Ishikawa (cell line): ENCODE results near the gene CTNND2.

Experiments used
- CEBPB ChIP-seq: IDR thresholded peaks from 2 replicates; pipeline ENCODE4 v1.6.1; 2012
- FOXM1 ChIP-seq: IDR thresholded peaks from 2 replicates; pipeline ENCODE4 v1.6.1; 2012; ENCODE audit warnings: low read depth, borderline replicate concordance
- MAX ChIP-seq: IDR thresholded peaks from 2 replicates; pipeline ENCODE4 v1.6.1; 2012
- RAD21 ChIP-seq: IDR thresholded peaks from 2 replicates; pipeline ENCODE4 v1.6.1; 2012; ENCODE audit warnings: low read depth
- REST ChIP-seq: IDR thresholded peaks from 2 replicates; pipeline ENCODE4 v1.6.1; 2012; ENCODE audit warnings: low read depth, mild to moderate bottlenecking
- TEAD4 ChIP-seq: IDR thresholded peaks from 2 replicates; pipeline ENCODE4 v1.6.1; 2012
- YY1 ChIP-seq: IDR thresholded peaks from 2 replicates; pipeline ENCODE4 v1.6.1; 2012; ENCODE audit warnings: low read depth
- ZBTB7A ChIP-seq: IDR thresholded peaks from 2 replicates; pipeline ENCODE4 v1.6.1; 2012; ENCODE audit warnings: low read depth

- TF ChIP-seq REST (no peak), RAD21 (no peak), MAX (no peak), FOXM1 (no peak), CEBPB (no peak), ZBTB7A (no peak), YY1 (no peak), TEAD4 (no peak)
These were observed 219.6 kb downstream of the CTNND2 start for GRCh38 chr5:11684607-11685006.
